ENCODE measurements around the gene HOXD4. TPM values are rescaled to one million over a fixed set of nuclear protein-coding genes. Genes with fewer than 3 reads are reported as not detected.

The HOXD4 gene
- total and polyA plus RNA-seq, 2 of the 4 experiments (the other 2 are of a cell fraction), result not detected

GRCh38 chr2:176160986-176161824 lies 9.9 kb downstream of the HOXD4 start:
- Histone ChIP-seq H3K36me3 (ENCODE audit: control insufficient read depth, insufficient read depth, low read length) (no peaks in the 10 kb centered on the region), H3K79me1 (ENCODE audit: low read depth in 1 of 2, low read length in 2 of 2) (no peaks in the 10 kb centered on the region), H3K18ac (ENCODE audit: low read depth, low read length) (no peak overlapping the region), H3K23ac (ENCODE audit: low read depth, low read length) (no peak overlapping the region), H3K4me2 (ENCODE audit: low read depth, low read length) (no peak overlapping the region), H3K56ac (ENCODE audit: extremely low read depth, insufficient read depth, low read length) (no peak overlapping the region), H4K91ac (ENCODE audit: insufficient read depth, low read depth, low read length) (no peak overlapping the region), H2BK120ac (ENCODE audit: low read depth, low read length) (no peak overlapping the region), H2BK20ac (ENCODE audit: low read depth, low read length) (no peak overlapping the region), H3K27me3 (ENCODE audit: control insufficient read depth, insufficient read depth, low read length) (peaks cover 96% of the 10 kb centered on the region), H3K9ac (ENCODE audit: low read depth, low read length) (no peak overlapping the region), H4K8ac (ENCODE audit: low read depth in 2 of 2, low read length in 2 of 2) (no peak overlapping the region), H2AK9ac (replicated peaks; ENCODE audit: low read depth, low read length, poor library complexity) (no peak overlapping the region), H3K9me3 (ENCODE audit: control insufficient read depth, insufficient read depth, low read length) (peaks cover 21% of the 10 kb centered on the region), H2AFZ (replicated peaks; ENCODE audit: low read length, poor library complexity) (no peak overlapping the region), H2BK15ac (ENCODE audit: low read depth, low read length) (no peak overlapping the region), H4K5ac (ENCODE audit: low read depth, low read length) (no peak overlapping the region), H2BK5ac (ENCODE audit: low read depth, low read length, poor library complexity, severe bottlenecking) (no peak overlapping the region), H3K9me1 (ENCODE audit: insufficient read depth, low read length) (no peaks in the 10 kb centered on the region), H4K20me1 (ENCODE audit: insufficient read depth, low read length) (no peaks in the 10 kb centered on the region), H3K4me3 (ENCODE audit: insufficient read depth, low read depth, low read length) (no peak overlapping the region), H3K4me1 (ENCODE audit: control insufficient read depth, insufficient read depth, low read length) (no peaks in the 10 kb centered on the region), H2AK5ac (ENCODE audit: low read depth, low read length) (no peak overlapping the region), H3K4ac (ENCODE audit: low read depth, low read length) (no peak overlapping the region), H3K27ac (ENCODE audit: insufficient read depth, low read length) (no peak overlapping the region), H3K14ac (replicated peaks; ENCODE audit: low read depth, low read length) (no peak overlapping the region)
- intact Hi-C loops (cut with micrococcal nuclease) (no loop called here), in situ Hi-C loops (cut with MboI; ENCODE audit: low sequenced_read_pairs) (no loop called here), dilution Hi-C loops (cut with HindIII; ENCODE audit: low sequenced_read_pairs, unreplicated experiment) (no loop called here)
- no peak for TF ChIP-seq USF2 (IDR thresholded peaks at IDR 0.05; ENCODE audit: low read depth, low read length)
- TF ChIP-seq MXI1 (IDR thresholded peaks at IDR 0.05; ENCODE audit: borderline replicate concordance, low read depth, low read length), result no peak
- TF ChIP-seq RAD21 (IDR thresholded peaks at IDR 0.05; ENCODE audit: low read length), result no peak
- no peak for TF ChIP-seq FOS (IDR thresholded peaks at IDR 0.05; ENCODE audit: low read depth, low read length)
- no peak for TF ChIP-seq RFX5 (IDR thresholded peaks at IDR 0.05; ENCODE audit: low read depth, low read length)
- no peak for TF ChIP-seq NFE2L2 (IDR thresholded peaks at IDR 0.05; ENCODE audit: low read depth, low read length)
- no peak for TF ChIP-seq MAZ (IDR thresholded peaks at IDR 0.05; ENCODE audit: borderline replicate concordance, low read depth, low read length)
- no peak for TF ChIP-seq RCOR1 (IDR thresholded peaks at IDR 0.05; ENCODE audit: insufficient replicate concordance, low read length)
- no peak for TF ChIP-seq CTCF (conservative IDR thresholded peaks at IDR 0.05; ENCODE audit: low read depth, low read length)
- no CpG with 5 or more reads among the region's 22 CpGs for WGBS, 2 experiments (ENCODE audit: extremely low coverage in 2 of 2, insufficient read length in 1 of 2)
- no peak for ATAC-seq (ENCODE audit: low read depth)
- CTCF ChIA-PET, result interaction anchor here (0.8 kb wide), 1 partner anchor 38 kb away, joined by 3 read pairs; no protein-coding TSS in a partner anchor
- DNase-seq, result no peak
- BruUV-seq (replicated peaks), result no TSS peak
- POLR2A ChIA-PET (ENCODE audit: unreplicated experiment), result no interaction called here
